ENCODE measurements around the gene BEND6.

Gene BEND6

GRCh38 chr6:57021086-57021720, 66.3 kb downstream of the BEND6 start:
- TF ChIP-seq EZH2phosphoT487 (IDR thresholded peaks at IDR 0.05; ENCODE audit: borderline replicate concordance, low read length) = no peak
- peak; percentile 58 for TF ChIP-seq CTCF (IDR thresholded peaks at IDR 0.05; ENCODE audit: low read depth, low read length, poor library complexity, severe bottlenecking)
- no peaks in the 10 kb centered on the region for H3K36me3 ChIP-seq (ENCODE audit: control insufficient read depth, low read length)
- H3K9me3 ChIP-seq (ENCODE audit: control insufficient read depth, insufficient read depth, low read length) = peaks cover 8% of the 10 kb centered on the region; the same call in 1 of the 2 replicates
- H3K27ac ChIP-seq (ENCODE audit: low read depth, low read length) = no peak overlapping the region
- H3K4me2 ChIP-seq (ENCODE audit: low read length) = no peak overlapping the region
- no peak overlapping the region for H3K4me3 ChIP-seq (ENCODE audit: low read length)
- H3F3A ChIP-seq (ENCODE audit: control insufficient read depth, insufficient read depth) = no peaks in the 10 kb centered on the region
- peaks cover 17% of the 10 kb centered on the region for H3K27me3 ChIP-seq (ENCODE audit: control insufficient read depth, low read length)
- H3K9me2 ChIP-seq (replicated peaks; ENCODE audit: control insufficient read depth, low read length) = no peaks in the 10 kb centered on the region
- H4K20me1 ChIP-seq (ENCODE audit: control insufficient read depth, insufficient read depth, low read depth, low read length) = no peaks in the 10 kb centered on the region
- no peaks in the 10 kb centered on the region for H3K79me2 ChIP-seq (ENCODE audit: control insufficient read depth, low read length)
- H3K4me1 ChIP-seq (ENCODE audit: control insufficient read depth, low read length) = no peaks in the 10 kb centered on the region

GRCh38 chr6:57024321-57024720, 69.4 kb downstream of the BEND6 start:
- H3K27ac ChIP-seq (ENCODE audit: low read depth, low read length) = no peak overlapping the region
- peaks cover 6% of the 10 kb centered on the region; the same call in 1 of the 2 replicates for H3K27me3 ChIP-seq (ENCODE audit: control insufficient read depth, low read length)
- H3K79me2 ChIP-seq (ENCODE audit: control insufficient read depth, low read length) = no peaks in the 10 kb centered on the region
- H4K20me1 ChIP-seq (ENCODE audit: control insufficient read depth, insufficient read depth, low read depth, low read length) = no peaks in the 10 kb centered on the region
- H3K9me2 ChIP-seq (replicated peaks; ENCODE audit: control insufficient read depth, low read length) = no peaks in the 10 kb centered on the region
- H3K4me2 ChIP-seq (ENCODE audit: low read length) = no peak overlapping the region
- H3F3A ChIP-seq (ENCODE audit: control insufficient read depth, insufficient read depth) = no peaks in the 10 kb centered on the region
- no peaks in the 10 kb centered on the region for H3K36me3 ChIP-seq (ENCODE audit: control insufficient read depth, low read length)
- TF ChIP-seq CTCF (IDR thresholded peaks at IDR 0.05; ENCODE audit: low read depth, low read length, poor library complexity, severe bottlenecking) (no peak), EZH2phosphoT487 (IDR thresholded peaks at IDR 0.05; ENCODE audit: borderline replicate concordance, low read length) (no peak)
- H3K4me3 ChIP-seq (ENCODE audit: low read length) = no peak overlapping the region
- H3K9me3 ChIP-seq (ENCODE audit: control insufficient read depth, insufficient read depth, low read length) = peaks cover 8% of the 10 kb centered on the region; the same call in 1 of the 2 replicates
- no peaks in the 10 kb centered on the region for H3K4me1 ChIP-seq (ENCODE audit: control insufficient read depth, low read length)

DNA sequence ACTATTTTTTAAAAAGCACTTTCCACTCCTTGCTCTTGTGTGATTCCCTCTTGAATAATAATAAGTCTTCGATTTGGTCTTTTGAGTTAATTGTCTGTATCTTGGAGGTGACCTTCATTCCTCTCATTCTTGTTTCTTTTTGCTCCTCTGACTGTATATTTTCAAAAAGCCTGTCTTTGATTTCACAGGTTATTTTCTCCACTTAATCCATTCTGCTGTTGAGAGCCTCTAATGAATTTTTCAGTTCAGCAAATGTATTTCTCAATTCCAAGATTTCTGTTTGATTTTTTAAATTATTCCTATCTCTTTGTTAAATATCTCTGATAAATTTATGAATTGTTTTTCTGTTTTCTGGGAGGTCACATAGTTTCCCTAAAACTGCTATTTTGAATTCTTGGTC, 69.9 kb downstream of the BEND6 start:
- no peak for TF ChIP-seq EZH2phosphoT487 (IDR thresholded peaks at IDR 0.05; ENCODE audit: borderline replicate concordance, low read length)
- no peak for TF ChIP-seq CTCF (IDR thresholded peaks at IDR 0.05; ENCODE audit: low read depth, low read length, poor library complexity, severe bottlenecking)
- no peak overlapping the region for H3K27ac ChIP-seq (ENCODE audit: low read depth, low read length)
- H3K4me3 ChIP-seq (ENCODE audit: low read length) = no peak overlapping the region
- peaks cover 6% of the 10 kb centered on the region; the same call in 1 of the 2 replicates for H3K27me3 ChIP-seq (ENCODE audit: control insufficient read depth, low read length)
- H3K9me3 ChIP-seq (ENCODE audit: control insufficient read depth, insufficient read depth, low read length) = peaks cover 8% of the 10 kb centered on the region; the same call in 1 of the 2 replicates
- no peaks in the 10 kb centered on the region for H3K79me2 ChIP-seq (ENCODE audit: control insufficient read depth, low read length)
- no peaks in the 10 kb centered on the region for H3K36me3 ChIP-seq (ENCODE audit: control insufficient read depth, low read length)
- no peaks in the 10 kb centered on the region for H3K9me2 ChIP-seq (replicated peaks; ENCODE audit: control insufficient read depth, low read length)
- H3K4me1 ChIP-seq (ENCODE audit: control insufficient read depth, low read length) = no peaks in the 10 kb centered on the region
- H3F3A ChIP-seq (ENCODE audit: control insufficient read depth, insufficient read depth) = no peaks in the 10 kb centered on the region
- no peak overlapping the region for H3K4me2 ChIP-seq (ENCODE audit: low read length)
- no peaks in the 10 kb centered on the region for H4K20me1 ChIP-seq (ENCODE audit: control insufficient read depth, insufficient read depth, low read depth, low read length)

Measured in DOHH2 (cell line).